Caco-2 (cell line): ENCODE data around the gene MEIOB. TPM values are rescaled to one million over a fixed set of nuclear protein-coding genes. Genes with fewer than 3 reads are reported as not detected.

Source experiments
- BruUV-seq: library from RNA; stranded (reverse); fragments of 400-500 nt; replicated peaks from 2 replicates; lab custom pipeline; 2021; lab: Mats Ljungman, UMichigan
- CTCF ChIA-PET: fragments of 300-600 bp; sonication (Branson Sonifier 250); formaldehyde crosslinking; loops from one replicate; lab custom pipeline; 2022; ENCODE audit warnings: antibody characterized with exemption; lab: Charles Lee
- POLR2A ChIA-PET: fragments of 300-600 bp; sonication (Branson Sonifier 250); formaldehyde crosslinking; loops from one replicate; lab custom pipeline; 2022; ENCODE audit warnings: antibody characterized with exemption; lab: Charles Lee
- DNase-seq, 2 experiments: peaks; one replicate each; pipeline versions ENCODE4 v3.0.0 to v3.0.0-alpha.2; 2020 to 2022
- H3K27me3 ChIP-seq: replicated peaks from 2 replicates; pipeline ENCODE4 v1.6.0; 2011; ENCODE audit warnings: low read length; ENCODE audit not compliant: control insufficient read depth, insufficient read depth
- H3K36me3 ChIP-seq: 2 replicates; pipeline ENCODE4 v1.5.1; 2011; ENCODE audit warnings: low read length; ENCODE audit not compliant: control insufficient read depth, insufficient read depth
- H3K4me1 ChIP-seq: fragments of 250-450 bp; sonication (Bioruptor Pico); 2 replicates; pipeline ENCODE4 v1.5.1; 2020; ENCODE audit warnings: mild to moderate bottlenecking
- H3K4me3 ChIP-seq: 2 replicates; pipeline ENCODE4 v1.5.1; 2011; ENCODE audit warnings: low read depth, mild to moderate bottlenecking, control low read depth, low read length
- H3K9me3 ChIP-seq: fragments of 250-450 bp; sonication (Bioruptor Pico); 2 replicates; pipeline ENCODE4 v1.5.1; 2020; ENCODE audit warnings: mild to moderate bottlenecking, moderate library complexity
- H3K27ac Mint-ChIP-seq: one replicate; pipeline ENCODE4 v1.8.0; 2022; ENCODE audit warnings: mixed read lengths; ENCODE audit not compliant: unreplicated experiment
- H3K27me3 Mint-ChIP-seq: one replicate; pipeline ENCODE4 v1.8.0; 2022; ENCODE audit warnings: mixed read lengths; ENCODE audit not compliant: insufficient read depth, unreplicated experiment
- H3K36me3 Mint-ChIP-seq: one replicate; pipeline ENCODE4 v1.8.0; 2022; ENCODE audit warnings: mild to moderate bottlenecking, mixed read lengths; ENCODE audit not compliant: insufficient read depth, unreplicated experiment
- H3K4me1 Mint-ChIP-seq: one replicate; pipeline ENCODE4 v1.8.0; 2022; ENCODE audit warnings: low read depth, mixed read lengths; ENCODE audit not compliant: unreplicated experiment
- H3K4me3 Mint-ChIP-seq: one replicate; pipeline ENCODE4 v1.8.0; 2022; ENCODE audit warnings: mild to moderate bottlenecking, moderate library complexity, mixed read lengths; ENCODE audit not compliant: unreplicated experiment
- H3K9me3 Mint-ChIP-seq: one replicate; pipeline ENCODE4 v1.8.0; 2022; ENCODE audit warnings: mixed read lengths; ENCODE audit not compliant: unreplicated experiment
- CTCF ChIP-seq, 2 experiments: fragments of 200-600 bp in 1 of 2; IDR thresholded peaks; 1 replicate in 1 of 2; 2 replicates in 1 of 2; pipeline versions ENCODE4 v1.5.1 to v1.8.0; 2011 to 2022; ENCODE audit warnings: antibody characterized with exemption in 1 of 2, control low read depth in 1 of 2, inconsistent platforms in 1 of 2, low read depth in 1 of 2, low read length in 1 of 2, mild to moderate bottlenecking in 1 of 2, moderate library complexity in 1 of 2; ENCODE audit not compliant: insufficient read depth in 1 of 2, severe bottlenecking in 1 of 2, unreplicated experiment in 1 of 2
- intact Hi-C: fragments of 100-400 bp; cut with micrococcal nuclease; formaldehyde crosslinking; loops from one replicate; pipeline ENCODE4 v1.10.0; 2022; ENCODE audit not compliant: unreplicated experiment
- total RNA-seq: library from RNA; stranded (reverse); gene quantifications from 2 replicates; pipeline ENCODE4 v1.2.3, GENCODE V29; 2022

The MEIOB gene
- total RNA-seq, 1 experiment from 2014 or later: not detected

- CTCF ChIA-PET: no interaction called here
- Mint-ChIP-seq H3K36me3 (no peaks in the 10 kb centered on the region), H3K4me3 (no peak overlapping the region), H3K27ac (no peak overlapping the region), H3K27me3 (peaks cover 4% of the 10 kb centered on the region), H3K4me1 (no peaks in the 10 kb centered on the region), H3K9me3 (no peaks in the 10 kb centered on the region)
- Histone ChIP-seq H3K27me3 (no peaks in the 10 kb centered on the region), H3K36me3 (no peaks in the 10 kb centered on the region), H3K4me3 (no peak overlapping the region), H3K9me3 (no peaks in the 10 kb centered on the region), H3K4me1 (no peaks in the 10 kb centered on the region)
- POLR2A ChIA-PET: no interaction called here
- intact Hi-C loops: no loop called here
- TF ChIP-seq CTCF (IDR thresholded peaks at IDR 0.05; ENCODE audit: insufficient read depth in 1 of 2, low read depth in 1 of 2, low read length in 1 of 2, severe bottlenecking in 1 of 2, unreplicated experiment in 1 of 2): no peak
- BruUV-seq: no TSS peak
- no peak for DNase-seq
These were observed 40.2 kb upstream of the MEIOB start for GRCh38 chr16:1912215-1912543.

DNA sequence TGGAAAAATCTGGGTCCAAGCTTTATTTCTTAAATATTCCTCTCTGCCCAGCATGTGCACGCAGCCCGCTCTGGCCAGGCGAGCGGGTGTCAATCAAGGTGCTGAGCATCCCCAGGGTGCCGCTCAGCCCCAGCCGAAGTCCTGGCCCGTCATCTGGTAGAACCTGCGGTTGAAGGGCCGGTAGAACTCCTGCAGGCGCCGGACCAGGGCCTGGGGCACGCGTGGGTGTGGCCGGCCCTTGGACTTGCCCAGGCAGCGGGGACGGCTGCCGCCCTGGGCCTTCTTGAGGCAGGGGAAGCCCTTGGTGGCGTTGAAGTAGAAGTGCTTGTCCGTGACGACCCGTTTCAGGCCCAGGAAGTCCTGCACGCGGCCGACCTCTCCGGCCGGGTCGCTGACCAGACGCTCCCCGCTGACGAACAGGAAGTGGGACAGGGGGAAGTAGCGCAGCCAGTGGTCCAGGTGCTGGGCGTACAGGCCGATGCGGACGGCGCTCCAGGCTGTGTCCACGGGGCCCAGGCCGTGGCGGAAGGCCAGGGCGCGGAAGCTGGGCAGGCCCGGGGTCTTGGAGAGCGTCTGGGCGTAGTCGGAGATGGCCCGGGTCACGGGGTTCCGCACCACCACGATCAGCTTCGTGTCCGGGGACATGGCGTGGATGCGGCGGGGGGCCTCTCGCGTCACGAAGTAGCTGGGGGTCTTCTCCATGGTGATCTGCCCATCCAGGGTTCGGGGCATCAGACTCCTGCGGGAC, 39.7 kb upstream of the MEIOB start:
- no peak for DNase-seq
- H3K27me3 ChIP-seq: no peaks in the 10 kb centered on the region
- H3K4me1 Mint-ChIP-seq: no peaks in the 10 kb centered on the region
- TF ChIP-seq CTCF (IDR thresholded peaks at IDR 0.05; ENCODE audit: insufficient read depth in 1 of 2, low read depth in 1 of 2, low read length in 1 of 2, severe bottlenecking in 1 of 2, unreplicated experiment in 1 of 2): no peak
- no peak overlapping the region for H3K4me3 ChIP-seq
- no peaks in the 10 kb centered on the region for H3K4me1 ChIP-seq
- H3K36me3 Mint-ChIP-seq: no peaks in the 10 kb centered on the region
- H3K36me3 ChIP-seq: no peaks in the 10 kb centered on the region
- no peaks in the 10 kb centered on the region for H3K9me3 ChIP-seq
- ChIA-PET CTCF (no interaction called here), POLR2A (no interaction called here)
- H3K4me3 Mint-ChIP-seq: no peak overlapping the region
- H3K27ac Mint-ChIP-seq: no peak overlapping the region
- H3K27me3 Mint-ChIP-seq: peaks cover under 1% of the 10 kb centered on the region
- no TSS peak for BruUV-seq
- intact Hi-C loops: no loop called here
- H3K9me3 Mint-ChIP-seq: no peaks in the 10 kb centered on the region

GRCh38 chr16:1909561-1910231, 37.7 kb upstream of the MEIOB start:
- H3K27me3 Mint-ChIP-seq: no peaks in the 10 kb centered on the region
- no peak overlapping the region for H3K4me3 Mint-ChIP-seq
- no peaks in the 10 kb centered on the region for H3K9me3 Mint-ChIP-seq
- no peak for DNase-seq
- POLR2A ChIA-PET: no interaction called here
- no peaks in the 10 kb centered on the region for H3K4me1 ChIP-seq
- no peak for TF ChIP-seq CTCF (IDR thresholded peaks at IDR 0.05; ENCODE audit: insufficient read depth in 1 of 2, low read depth in 1 of 2, low read length in 1 of 2, severe bottlenecking in 1 of 2, unreplicated experiment in 1 of 2)
- H3K27me3 ChIP-seq: no peaks in the 10 kb centered on the region
- no peaks in the 10 kb centered on the region for H3K36me3 Mint-ChIP-seq
- H3K9me3 ChIP-seq: no peaks in the 10 kb centered on the region
- H3K27ac Mint-ChIP-seq: no peak overlapping the region
- no peak overlapping the region for H3K4me3 ChIP-seq
- BruUV-seq: no TSS peak
- CTCF ChIA-PET: no interaction called here
- no peaks in the 10 kb centered on the region for H3K36me3 ChIP-seq
- intact Hi-C loops: no loop called here
- H3K4me1 Mint-ChIP-seq: no peaks in the 10 kb centered on the region
